Panc1 (cell line): ENCODE measurements around the gene ACAD8.

ENCODE experiments used
- REST ChIP-seq, 2 experiments: IDR thresholded peaks; 2 replicates each; pipeline ENCODE4 v1.6.1; 2011 to 2012; ENCODE audit warnings: low read depth in 2 of 2, control low read depth in 1 of 2, low read length in 1 of 2, mild to moderate bottlenecking in 1 of 2, moderate library complexity in 1 of 2; ENCODE audit not compliant: insufficient read depth in 1 of 2
- TCF7L2 ChIP-seq: IDR thresholded peaks from 2 replicates; pipeline ENCODE4 v1.6.1; 2011; ENCODE audit warnings: mild to moderate bottlenecking, low read depth, low read length, inconsistent platforms

DNA sequence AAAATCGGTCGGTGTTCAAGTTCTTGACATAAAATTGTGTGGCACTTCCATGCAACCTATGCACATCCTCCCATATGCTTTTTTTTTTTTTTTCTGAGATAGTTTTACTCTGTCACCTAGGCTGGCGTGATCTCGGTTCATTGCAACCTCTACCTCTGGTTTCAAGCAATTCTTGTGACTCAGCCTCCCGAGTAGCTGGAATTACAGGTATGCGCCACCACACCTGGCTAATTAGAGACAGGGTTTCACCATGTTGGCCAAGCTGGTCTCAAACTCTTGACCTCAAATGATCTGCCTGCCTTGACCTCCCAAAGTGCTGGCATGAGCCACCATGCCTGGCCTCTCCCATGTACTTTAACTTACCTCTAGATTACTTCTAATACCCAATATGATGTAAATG is 37.8 kb downstream of the ACAD8 start:
- TF ChIP-seq REST (IDR thresholded peaks at IDR 0.05; ENCODE audit: insufficient read depth in 1 of 2, low read depth in 2 of 2, low read length in 1 of 2) = no peak
- no peak for TF ChIP-seq TCF7L2
